HepG2 (cell line): Measurements from ENCODE around the gene SQOR. TPM values are rescaled to one million over a fixed set of nuclear protein-coding genes. Genes with fewer than 3 reads are reported as not detected.

Source experiments
- ATAC-seq: fragments of 200-7000 bp; cut with Tn5 transposase; 3 replicates; pipeline ENCODE4 v1.9.1; 2020; ENCODE audit warnings: mild to moderate bottlenecking, moderate library complexity
- BruUV-seq: library from RNA; stranded (reverse); fragments of 400-500 nt; replicated peaks from 2 replicates; lab custom pipeline; 2021; lab: Mats Ljungman, UMichigan
- CTCF ChIA-PET: fragments of 300-600 bp; formaldehyde crosslinking; extraction: SDS; loops from one replicate; lab custom pipeline; 2021; ENCODE audit warnings: low total read pairs, inconsistent platforms, low intra/inter-chr PET ratio; lab: Yijun Ruan, JAX
- POLR2A ChIA-PET: fragments of 350-600 bp; sonication (Branson Sonifier 250); formaldehyde crosslinking; loops from one replicate; lab custom pipeline; 2020; ENCODE audit warnings: antibody characterized with exemption, inconsistent platforms; lab: Yijun Ruan, JAX
- DNase-seq: peaks from one replicate; pipeline ENCODE4 v3.0.0-alpha.2; 2015; ENCODE audit warnings: low spot score
- FAIRE-seq: peaks from 3 replicates; lab custom pipeline; 2011; peaks lifted over from hg19 to GRCh38; lab: Jason Lieb, UNC
- H2AFZ ChIP-seq: one replicate; pipeline ENCODE4 v1.6.1; 2011; ENCODE audit warnings: low read length, inconsistent platforms
- H3K27ac ChIP-seq: fragments of 300-600 bp; 3 replicates; pipeline ENCODE4 v1.8.0; 2011; ENCODE audit warnings: mixed run types, mild to moderate bottlenecking, mixed read lengths, low read length, inconsistent platforms; ENCODE audit not compliant: insufficient read depth; ENCODE audit errors: extremely low read length
- H3K27me3 ChIP-seq, 2 experiments: fragments of 200-600 bp in 1 of 2; 2 replicates in 1 of 2; 3 replicates in 1 of 2; pipeline versions ENCODE4 v1.6.0 to v1.8.0; 2011; ENCODE audit warnings: low read length in 2 of 2, mild to moderate bottlenecking in 2 of 2, moderate library complexity in 2 of 2, inconsistent platforms in 1 of 2; ENCODE audit not compliant: insufficient read depth in 2 of 2, control insufficient read depth in 1 of 2
- H3K36me3 ChIP-seq, 2 experiments: fragments of 200-600 bp in 1 of 2; replicated peaks in 1 of 2; 2 replicates in 1 of 2; 3 replicates in 1 of 2; pipeline versions ENCODE4 v1.5.1 to v1.8.0; 2011; ENCODE audit warnings: low read length in 2 of 2, inconsistent platforms in 1 of 2; ENCODE audit not compliant: insufficient read depth in 2 of 2, control insufficient read depth in 1 of 2
- H3K4me1 ChIP-seq: 2 replicates; pipeline ENCODE4 v1.5.1; 2012; ENCODE audit warnings: low read length, inconsistent platforms; ENCODE audit not compliant: insufficient read depth
- H3K4me2 ChIP-seq: 2 replicates; pipeline ENCODE4 v1.6.0; 2011; ENCODE audit warnings: low read depth, low read length, inconsistent platforms
- H3K4me3 ChIP-seq, 3 experiments: fragments of 200-600 bp in 1 of 3; sonication (generic), shearing (Covaris generic) in 1 of 3; replicated peaks in 1 of 3; 2 replicates each; pipeline ENCODE4 v1.5.1; 2011 to 2016; ENCODE audit warnings: low read length in 3 of 3, inconsistent platforms in 2 of 3, low read depth in 2 of 3, mild to moderate bottlenecking in 2 of 3, control low read depth in 1 of 3, mixed read lengths in 1 of 3; ENCODE audit not compliant: insufficient read depth in 1 of 3
- H3K79me2 ChIP-seq: one replicate; pipeline ENCODE4 v1.6.1; 2011; ENCODE audit warnings: low read length, inconsistent platforms; ENCODE audit not compliant: insufficient read depth
- H3K9ac ChIP-seq: 2 replicates; pipeline ENCODE4 v1.6.0; 2011; ENCODE audit warnings: mild to moderate bottlenecking, low read depth, low read length, inconsistent platforms; ENCODE audit not compliant: insufficient read depth
- H3K9me3 ChIP-seq: 2 replicates; pipeline ENCODE4 v1.5.1; 2012; ENCODE audit warnings: mild to moderate bottlenecking, low read length
- H4K20me1 ChIP-seq: 2 replicates; pipeline ENCODE4 v1.6.0; 2011; ENCODE audit warnings: inconsistent platforms, mild to moderate bottlenecking, low read length, moderate library complexity; ENCODE audit not compliant: insufficient read depth
- FOXA3 ChIP-seq: IDR thresholded peaks from 2 replicates; pipeline ENCODE4 v1.6.1; 2016; ENCODE audit warnings: missing genetic modification reagents, missing compliant biosample characterization
- HDAC2 ChIP-seq: sonication (generic); formaldehyde crosslinking; IDR thresholded peaks from 2 replicates; pipeline ENCODE4 v1.4.0; 2020; ENCODE audit warnings: missing genetic modification reagents
- HHEX ChIP-seq: IDR thresholded peaks from 2 replicates; pipeline ENCODE4 v1.6.1; 2016; ENCODE audit warnings: control low read depth
- HIVEP1 ChIP-seq: sonication (generic); formaldehyde crosslinking; IDR thresholded peaks from 2 replicates; pipeline ENCODE4 v1.4.0; 2020; ENCODE audit warnings: mild to moderate bottlenecking, missing genetic modification reagents
- HOXA3 ChIP-seq: sonication (generic); formaldehyde crosslinking; IDR thresholded peaks from 2 replicates; pipeline ENCODE4 v1.5.0; 2020; ENCODE audit warnings: missing genetic modification reagents
- KLF13 ChIP-seq: sonication (generic); formaldehyde crosslinking; IDR thresholded peaks from 2 replicates; pipeline ENCODE4 v1.4.0; 2020; ENCODE audit warnings: mild to moderate bottlenecking, missing genetic modification reagents
- KLF6 ChIP-seq: IDR thresholded peaks from 2 replicates; pipeline ENCODE4 v1.8.0; 2016; ENCODE audit warnings: missing biosample characterization, missing genetic modification reagents
- MIER2 ChIP-seq: IDR thresholded peaks from 2 replicates; pipeline ENCODE4 v1.6.1; 2016; ENCODE audit warnings: missing biosample characterization, missing genetic modification reagents
- NFIC ChIP-seq: IDR thresholded peaks from 2 replicates; pipeline ENCODE4 v1.6.1; 2012; ENCODE audit warnings: mild to moderate bottlenecking, low read length, inconsistent platforms
- POLR2AphosphoS5 ChIP-seq: IDR thresholded peaks from 2 replicates; pipeline ENCODE4 v1.6.1; 2012; ENCODE audit warnings: low read depth, low read length
- RXRA ChIP-seq: sonication (generic); formaldehyde crosslinking; IDR thresholded peaks from 2 replicates; pipeline ENCODE4 v1.5.1; 2020; ENCODE audit warnings: missing genetic modification reagents
- ZBTB21 ChIP-seq: sonication (generic); formaldehyde crosslinking; IDR thresholded peaks from 2 replicates; pipeline ENCODE4 v1.4.0; 2020; ENCODE audit warnings: missing genetic modification reagents
- ZMAT3 ChIP-seq: sonication (generic); formaldehyde crosslinking; conservative IDR thresholded peaks from 2 replicates; pipeline ENCODE4 v1.7.0; 2021; ENCODE audit warnings: missing genetic modification reagents
- ZNF33B ChIP-seq: sonication (generic); formaldehyde crosslinking; IDR thresholded peaks from 2 replicates; pipeline ENCODE4 v1.5.1; 2020; ENCODE audit warnings: mild to moderate bottlenecking, missing genetic modification reagents
- ZNF431 ChIP-seq: sonication (generic); formaldehyde crosslinking; IDR thresholded peaks from 2 replicates; pipeline ENCODE4 v1.9.0; 2022; ENCODE audit warnings: missing genetic modification reagents, low read depth, mild to moderate bottlenecking, borderline replicate concordance
- ZNF547 ChIP-seq: sonication (generic); formaldehyde crosslinking; IDR thresholded peaks from 2 replicates; pipeline ENCODE4 v1.5.1; 2020; ENCODE audit warnings: mild to moderate bottlenecking, missing genetic modification reagents
- ZNF672 ChIP-seq: sonication (generic); formaldehyde crosslinking; IDR thresholded peaks from 2 replicates; pipeline ENCODE4 v1.8.1; 2022; ENCODE audit warnings: missing genetic modification reagents
- WGBS: methylation state at CpG from one replicate; pipeline ENCODE4 v1.1.6; 2017; ENCODE audit warnings: low lambda C conversion rate; 5-methylcytosine and 5-hydroxymethylcytosine counted together
- in situ Hi-C: cut with HindIII; loops from 2 replicates; pipeline ENCODE4 v1.10.0; 2017; ENCODE audit warnings: low pct_unique_long_range_greater_than_20kb; ENCODE audit not compliant: extremely low pct_ligation_motif_present
- intact Hi-C: fragments of 100-400 bp; cut with micrococcal nuclease; formaldehyde crosslinking; loops from one replicate; pipeline ENCODE4 v1.10.0; 2022; ENCODE audit not compliant: unreplicated experiment
- polyA plus RNA-seq, 8 experiments: library from polyadenylated mRNA; depleted of rRNA in 3 of 8; stranded (reverse) in 7 of 8; unstranded in 1 of 8; fragments of >200 nt; fragmentation: Illumina TruSeq in 4 of 8; extraction: Trizol in 4 of 8; gene quantifications; 2 replicates each; pipeline versions ENCODE4 v1.2.1 to v1.2.3, GENCODE V29; 2011 to 2016; ENCODE audit warnings: low read depth in 4 of 8, missing spikeins in 1 of 8, mixed read lengths in 1 of 8; ENCODE audit not compliant: insufficient read depth in 1 of 8
- total RNA-seq, 5 experiments: library from RNA; depleted of rRNA; stranded (reverse); fragments of >200 nt; fragmentation: Illumina TruSeq; extraction: Trizol; gene quantifications; 2 replicates each; pipeline ENCODE4 v1.2.3, GENCODE V29; 2016; ENCODE audit warnings: low read depth in 1 of 5

The SQOR gene
- total and polyA plus RNA-seq, 2 of the 13 experiments (the other 11 are each of a cell fraction or from before 2014, with no cell fraction given): 19.3 to 19.4 TPM

GRCh38 chr15:45585069-45585791 lies 49.6 kb upstream of the SQOR start:
- Histone ChIP-seq H2AFZ (no peak overlapping the region), H3K36me3 (no peaks in the 10 kb centered on the region), H3K79me2 (peaks cover 27% of the 10 kb centered on the region), H3K4me2 (peak overlapping the region; percentile 91), H3K4me1 (peaks cover 25% of the 10 kb centered on the region), H3K27ac (no peak overlapping the region), H3K9ac (no peak overlapping the region), H4K20me1 (no peaks in the 10 kb centered on the region; the same call in 1 of the 2 replicates), H3K4me3 (0 out of 6 replicates have a peak overlapping the region, but pooled peaks of 1 of the 3 experiments have one; percentile 81), H3K9me3 (no peaks in the 10 kb centered on the region), H3K27me3 (no peaks in the 10 kb centered on the region; a peak in 1 of 5 replicates)
- ATAC-seq (no peak), DNase-seq (no peak), FAIRE-seq (no peak)
- 90% methylated on average over 7 of the region's 7 CpGs for whole genome bisulfite sequencing
- no TSS peak for BruUV-seq
- intact Hi-C loops (loop anchor here (5.0 to 10.0 kb wide), 2 partner anchors 50 to 383 kb away; partner anchors contain the start of gene SQOR), in situ Hi-C loops (loop anchor here (5.0 kb wide), 1 partner anchor 183 kb away; a partner anchor contains a TSS)
- ChIA-PET POLR2A (interaction anchor here (1.5 to 2.8 kb wide), 2 partner anchors 36 to 183 kb away, joined by 3 to 20 read pairs; a partner anchor contains a TSS), CTCF (no interaction called here)
- no peak for TF ChIP-seq MIER2 (CRISPR knock-in tag)
- no peak for TF ChIP-seq ZBTB21 (CRISPR knock-in tag)
- TF ChIP-seq FOXA3 (CRISPR knock-in tag): no peak
- no peak for TF ChIP-seq ZNF33B (CRISPR knock-in tag)
- TF ChIP-seq KLF6 (CRISPR knock-in tag): no peak
- TF ChIP-seq HOXA3: no peak
- no peak for TF ChIP-seq KLF13
- TF ChIP-seq NFIC: no peak
- TF ChIP-seq ZNF672 (CRISPR knock-in tag): no peak
- TF ChIP-seq POLR2AphosphoS5: no peak
- no peak for TF ChIP-seq HHEX
- TF ChIP-seq HIVEP1 (CRISPR knock-in tag): no peak
- TF ChIP-seq HDAC2 (CRISPR knock-in tag): no peak
- no peak for TF ChIP-seq ZNF431
- no peak for TF ChIP-seq RXRA
- no peak for TF ChIP-seq ZMAT3
- TF ChIP-seq ZNF547 (CRISPR knock-in tag): no peak
